A673 (cell line): ENCODE measurements around the gene HIPK1. TPM values are rescaled to one million over a fixed set of nuclear protein-coding genes. Genes with fewer than 3 reads are reported as not detected.

ENCODE experiments used
- BruUV-seq: library from RNA; stranded (reverse); fragments of 400-500 nt; replicated peaks from 2 replicates; lab custom pipeline; 2021; lab: Mats Ljungman, UMichigan
- CTCF ChIA-PET: fragments of 300-600 bp; sonication (Branson Sonifier 250); formaldehyde crosslinking; loops from one replicate; lab custom pipeline; 2022; ENCODE audit warnings: antibody characterized with exemption; lab: Charles Lee
- POLR2A ChIA-PET: fragments of 300-600 bp; sonication (Branson Sonifier 250); formaldehyde crosslinking; loops from one replicate; lab custom pipeline; 2022; ENCODE audit warnings: antibody characterized with exemption; ENCODE audit not compliant: low non-redundant PET; lab: Charles Lee
- DNase-seq: peaks from one replicate; pipeline ENCODE4 v3.0.0-alpha.2; 2015; ENCODE audit warnings: low spot score
- H3K27ac ChIP-seq: fragments of 200-600 bp; sonication (generic); 2 replicates; pipeline ENCODE4 v1.5.1; 2016; ENCODE audit warnings: mixed run types, low read depth, mild to moderate bottlenecking, mixed read lengths, antibody characterized with exemption, low read length; ENCODE audit not compliant: poor library complexity, severe bottlenecking
- H3K27me3 ChIP-seq: fragments of 200-600 bp; sonication (generic); replicated peaks from 2 replicates; pipeline ENCODE4 v1.6.1; 2017; ENCODE audit warnings: mixed run types, low read depth, mild to moderate bottlenecking, mixed read lengths, antibody characterized with exemption, low read length; ENCODE audit not compliant: insufficient read depth, poor library complexity
- H3K36me3 ChIP-seq: fragments of 200-600 bp; sonication (generic); 2 replicates; pipeline ENCODE4 v1.6.1; 2016; ENCODE audit warnings: mixed run types, mild to moderate bottlenecking, mixed read lengths, antibody characterized with exemption, low read length; ENCODE audit not compliant: insufficient read depth, poor library complexity, severe bottlenecking
- H3K4me1 ChIP-seq: fragments of 200-600 bp; sonication (generic); 2 replicates; pipeline ENCODE4 v1.6.1; 2017; ENCODE audit warnings: mixed run types, mild to moderate bottlenecking, mixed read lengths, antibody characterized with exemption, low read length; ENCODE audit not compliant: insufficient read depth, poor library complexity, severe bottlenecking
- H3K4me3 ChIP-seq: fragments of 200-600 bp; sonication (generic); 2 replicates; pipeline ENCODE4 v1.5.1; 2016; ENCODE audit warnings: low read depth, mixed run types, mild to moderate bottlenecking, mixed read lengths, low read length; ENCODE audit not compliant: poor library complexity, severe bottlenecking
- H3K9me3 ChIP-seq: fragments of 200-600 bp; sonication (generic); 2 replicates; pipeline ENCODE4 v1.6.1; 2016; ENCODE audit warnings: mixed run types, low read depth, mild to moderate bottlenecking, mixed read lengths, antibody characterized with exemption, low read length; ENCODE audit not compliant: poor library complexity, severe bottlenecking
- CTCF ChIP-seq: fragments of 300-800, 200-600 bp; sonication (generic); conservative IDR thresholded peaks from 2 replicates; pipeline ENCODE4 v1.5.1; 2017; ENCODE audit warnings: low read depth, mild to moderate bottlenecking, antibody characterized with exemption, low read length, moderate library complexity, mixed read lengths
- EZH2 ChIP-seq: fragments of 200-600 bp; sonication (generic); IDR thresholded peaks from 2 replicates; pipeline ENCODE4 v1.6.1; 2017; ENCODE audit warnings: borderline replicate concordance, low read depth, mild to moderate bottlenecking, mixed read lengths, antibody characterized with exemption, low read length; ENCODE audit not compliant: poor library complexity, severe bottlenecking
- intact Hi-C: fragments of 100-400 bp; cut with micrococcal nuclease; formaldehyde crosslinking; loops from one replicate; pipeline ENCODE4 v1.10.0; 2022; ENCODE audit not compliant: unreplicated experiment
- total RNA-seq: library from RNA; stranded (reverse); gene quantifications from 2 replicates; pipeline ENCODE4 v1.2.3, GENCODE V29; 2021

HIPK1 gene
- total RNA-seq, 1 experiment from 2014 or later = 81.3 TPM

GRCh38 chr1:113981962-113982931 is 53.1 kb downstream of the HIPK1 start:
- H3K9me3 ChIP-seq = no peaks in the 10 kb centered on the region
- peak overlapping the region; percentile 96 for H3K27ac ChIP-seq
- CTCF ChIA-PET = interaction anchor here (4.2 kb wide), 1 partner anchor 300 kb away, joined by 41 read pairs; no protein-coding TSS in a partner anchor
- peaks cover 44% of the 10 kb centered on the region for H3K4me1 ChIP-seq
- peaks cover 24% of the 10 kb centered on the region for H3K36me3 ChIP-seq
- TF ChIP-seq EZH2 = no peak
- no peak for TF ChIP-seq CTCF
- no TSS peak for BruUV-seq
- peak; percentile 81 for DNase-seq
- H3K27me3 ChIP-seq = no peaks in the 10 kb centered on the region
- intact Hi-C loops = loop anchor here (10.0 kb wide), 1 partner anchor 93 kb away; no protein-coding TSS in a partner anchor
- POLR2A ChIA-PET = interaction anchor here (0.5 kb wide), 1 partner anchor 93 kb away, joined by 3 read pairs; no protein-coding TSS in a partner anchor
- H3K4me3 ChIP-seq = peak overlapping the region; percentile 56

- BruUV-seq = no TSS peak
- CTCF ChIA-PET = no interaction called here
- intact Hi-C loops = loop anchor here (10.0 kb wide), 1 partner anchor 92 kb away; no protein-coding TSS in a partner anchor
- TF ChIP-seq EZH2 (no peak), CTCF (no peak)
- Histone ChIP-seq H3K27me3 (no peaks in the 10 kb centered on the region), H3K36me3 (peaks cover 24% of the 10 kb centered on the region), H3K27ac (peak overlapping the region; percentile 52), H3K4me1 (peaks cover 37% of the 10 kb centered on the region), H3K9me3 (no peaks in the 10 kb centered on the region), H3K4me3 (peak overlapping the region; percentile 56)
- POLR2A ChIA-PET = no interaction called here
- no peak for DNase-seq
Measured at GRCh38 chr1:113982949-113983348, 53.8 kb downstream of the HIPK1 start.

GRCh38 chr1:113983391-113983790 is 54.3 kb downstream of the HIPK1 start:
- POLR2A ChIA-PET = interaction anchor here (0.6 kb wide), 2 partner anchors 119 to 123 kb away, joined by 3 read pairs; no protein-coding TSS in a partner anchor
- BruUV-seq = no TSS peak
- intact Hi-C loops = loop anchor here (10.0 kb wide), 1 partner anchor 91 kb away; no protein-coding TSS in a partner anchor
- no peaks in the 10 kb centered on the region for H3K27me3 ChIP-seq
- peak overlapping the region; percentile 52 for H3K27ac ChIP-seq
- H3K36me3 ChIP-seq = peaks cover 24% of the 10 kb centered on the region
- no peak for DNase-seq
- peaks cover 33% of the 10 kb centered on the region for H3K4me1 ChIP-seq
- TF ChIP-seq EZH2 (no peak), CTCF (no peak)
- H3K9me3 ChIP-seq = no peaks in the 10 kb centered on the region
- H3K4me3 ChIP-seq = peak overlapping the region; percentile 56
- CTCF ChIA-PET = no interaction called here
